ENCODE measurements around the gene GJA4. TPM values are rescaled to one million over a fixed set of nuclear protein-coding genes. Genes with fewer than 3 reads are reported as not detected.

GJA4 gene
- total RNA-seq, 2 donors from 2014 or later, result not detected

- Mint-ChIP-seq H3K4me1 (no peaks in the 10 kb centered on the region), H3K9me3 (peaks cover 3% of the 10 kb centered on the region), H3K4me3 (no peak overlapping the region), H3K36me3 (ENCODE audit: low read depth) (no peaks in the 10 kb centered on the region), H3K27ac (no peak overlapping the region), H3K27me3 (no peaks in the 10 kb centered on the region)
- no peak for ATAC-seq (replicated peaks)
Measured at GRCh38 chr1:34825455-34826091, 32.8 kb downstream of the GJA4 start.

DNA sequence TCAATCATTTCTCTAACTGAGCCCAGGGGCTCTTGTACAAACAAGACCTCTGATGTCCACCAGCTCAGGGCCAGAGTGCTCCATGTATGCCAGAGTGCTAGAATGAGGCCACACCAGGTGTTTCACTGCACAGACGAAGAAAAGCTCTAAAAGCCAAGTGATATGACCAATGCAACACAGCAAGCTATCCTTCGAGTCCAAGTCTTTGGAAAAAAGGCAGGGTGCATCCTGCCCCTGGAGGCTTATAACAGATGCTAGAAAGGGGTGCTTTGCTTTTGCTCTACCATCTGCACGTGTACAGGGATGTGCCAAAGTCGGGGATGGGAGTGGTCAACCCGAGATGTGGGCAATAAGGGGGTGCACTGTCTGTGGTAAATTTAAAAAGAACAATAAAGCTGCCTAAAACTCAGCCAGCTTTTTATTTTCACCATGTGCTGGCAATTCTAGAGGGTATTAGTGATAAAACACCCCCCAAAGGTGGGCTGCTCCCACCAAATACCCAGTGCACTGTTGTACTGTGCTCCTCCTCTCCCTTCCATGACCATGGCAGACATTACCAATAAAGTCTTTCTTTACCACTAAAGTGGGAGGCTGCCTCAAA lies 34.6 kb downstream of the GJA4 start:
- no peaks in the 10 kb centered on the region for H3K36me3 Mint-ChIP-seq (ENCODE audit: low read depth)
- H3K4me3 Mint-ChIP-seq, result no peak overlapping the region
- no peak for ATAC-seq (replicated peaks)
- peaks cover 3% of the 10 kb centered on the region for H3K9me3 Mint-ChIP-seq
- H3K27ac Mint-ChIP-seq, result no peak overlapping the region
- no peaks in the 10 kb centered on the region for H3K4me1 Mint-ChIP-seq
- no peaks in the 10 kb centered on the region for H3K27me3 Mint-ChIP-seq

DNA sequence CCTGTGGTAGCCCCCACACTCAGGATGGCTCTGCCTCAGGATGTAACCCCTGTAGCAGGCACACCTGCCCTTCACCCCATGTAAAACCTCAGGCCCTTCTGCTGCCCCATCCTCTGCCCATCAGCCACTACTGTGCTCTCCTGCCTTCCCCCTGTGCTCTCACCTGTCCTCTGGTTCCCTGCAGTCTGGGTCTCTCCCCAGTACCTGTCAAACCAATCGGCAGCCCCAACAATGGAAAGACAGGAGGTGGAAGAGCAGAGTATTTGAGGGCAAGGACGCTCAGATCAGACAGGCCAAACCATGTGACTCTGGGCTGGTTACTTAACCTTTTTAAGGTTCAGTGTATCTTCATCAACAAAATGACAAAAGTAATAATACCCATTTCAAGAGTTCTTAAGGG lies 35.8 kb downstream of the GJA4 start:
- H3K27me3 Mint-ChIP-seq, result no peaks in the 10 kb centered on the region
- no peak overlapping the region for H3K27ac Mint-ChIP-seq
- no peaks in the 10 kb centered on the region for H3K4me1 Mint-ChIP-seq
- H3K36me3 Mint-ChIP-seq (ENCODE audit: low read depth), result no peaks in the 10 kb centered on the region
- ATAC-seq (replicated peaks), result no peak
- no peak overlapping the region for H3K4me3 Mint-ChIP-seq
- H3K9me3 Mint-ChIP-seq, result peaks cover 3% of the 10 kb centered on the region

DNA sequence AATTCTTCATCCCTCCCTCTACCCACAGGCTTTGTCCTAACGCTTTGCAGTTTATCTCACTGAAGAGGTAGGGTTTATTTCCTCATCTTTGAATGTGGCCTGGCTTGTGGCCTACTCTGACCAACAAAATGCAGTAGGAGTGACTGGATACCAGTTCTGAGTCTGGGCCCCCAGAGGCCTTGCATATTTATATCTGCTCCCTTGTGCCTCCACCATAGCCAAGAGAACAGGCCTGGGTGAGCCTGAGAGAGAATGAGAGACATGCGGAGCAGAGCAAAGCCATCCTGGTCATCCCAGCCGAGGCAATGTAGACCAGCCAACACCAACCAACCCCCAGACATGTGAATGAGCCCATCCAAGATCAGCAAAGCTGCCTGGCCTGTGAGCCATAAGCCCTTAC lies 36.5 kb downstream of the GJA4 start:
- Mint-ChIP-seq H3K9me3 (no peaks in the 10 kb centered on the region), H3K36me3 (ENCODE audit: low read depth) (no peaks in the 10 kb centered on the region), H3K27ac (no peak overlapping the region), H3K4me1 (no peaks in the 10 kb centered on the region), H3K4me3 (no peak overlapping the region), H3K27me3 (no peaks in the 10 kb centered on the region)
- ATAC-seq (replicated peaks), result no peak

DNA sequence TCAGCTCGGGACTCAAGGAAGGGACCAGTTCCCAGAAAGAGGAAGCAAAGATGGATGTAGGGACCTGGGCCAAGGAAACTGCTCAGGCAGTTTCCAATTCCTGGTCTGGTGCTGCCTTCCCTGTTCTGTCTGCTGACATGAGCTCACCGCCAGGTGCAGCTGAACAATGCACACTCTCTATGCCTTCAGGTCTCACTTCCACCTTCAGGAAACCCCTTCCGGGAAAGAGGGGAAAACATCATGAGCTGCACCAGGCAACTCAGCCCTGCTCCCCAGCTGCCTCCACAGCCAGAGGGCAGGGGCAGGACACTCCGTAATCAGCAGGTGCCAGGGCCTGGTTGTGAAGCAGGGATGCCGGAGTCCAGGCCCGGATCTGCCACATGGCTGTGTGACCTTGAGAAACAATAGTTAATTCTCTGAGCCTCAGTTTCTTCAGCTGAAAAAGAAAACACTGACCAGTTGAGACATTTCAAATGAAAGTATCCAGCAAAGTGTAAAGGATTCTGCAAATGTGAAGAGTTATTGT lies 39.0 kb downstream of the GJA4 start:
- H3K4me3 Mint-ChIP-seq, result no peak overlapping the region
- ATAC-seq (replicated peaks), result no peak
- no peaks in the 10 kb centered on the region for H3K4me1 Mint-ChIP-seq
- no peaks in the 10 kb centered on the region for H3K9me3 Mint-ChIP-seq
- peaks cover 5% of the 10 kb centered on the region for H3K36me3 Mint-ChIP-seq (ENCODE audit: low read depth)
- H3K27ac Mint-ChIP-seq, result no peak overlapping the region
- no peaks in the 10 kb centered on the region for H3K27me3 Mint-ChIP-seq

- no peak for ATAC-seq (replicated peaks)
- no peak overlapping the region for H3K4me3 Mint-ChIP-seq
Measured at GRCh38 chr1:34833711-34834110, 40.9 kb downstream of the GJA4 start.

DNA sequence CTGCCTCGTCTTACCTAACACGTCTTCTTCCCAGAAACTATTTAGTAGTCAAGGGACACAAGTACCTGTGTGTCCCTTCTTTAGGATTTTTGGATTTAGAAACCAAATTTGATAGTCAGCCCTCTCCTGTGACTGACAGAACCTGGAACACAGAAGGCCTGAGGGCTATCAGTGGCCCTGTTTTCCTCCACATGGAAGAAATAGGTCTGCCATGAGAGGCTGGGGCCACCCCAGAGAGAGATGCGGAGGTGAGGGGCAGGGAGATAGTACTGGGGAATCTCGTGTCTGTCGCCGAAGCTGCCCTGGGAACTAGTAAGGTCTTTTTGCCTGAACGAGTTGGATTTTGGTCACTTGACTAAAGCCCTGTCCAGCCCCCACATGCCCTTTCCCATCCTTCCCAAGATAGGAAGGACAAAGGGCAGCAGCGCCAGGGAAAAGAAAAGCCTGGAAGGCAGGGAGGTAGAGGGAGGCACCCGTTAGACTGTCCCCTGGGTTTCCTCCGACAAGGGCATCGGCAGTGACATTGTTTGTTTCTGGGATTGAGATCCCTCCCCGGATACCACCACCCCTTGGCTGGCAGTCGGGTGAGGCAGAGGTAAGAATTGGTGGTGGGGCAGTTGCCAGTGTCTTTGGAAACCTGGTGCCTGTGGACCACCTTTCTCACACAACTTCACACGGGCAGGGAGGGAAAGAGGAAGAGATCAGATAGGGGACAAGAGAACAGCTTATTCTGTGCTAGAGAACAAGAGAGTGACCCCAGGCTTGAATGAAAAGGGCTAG lies 46.9 kb downstream of the GJA4 start:
- H3K27me3 Mint-ChIP-seq, result no peaks in the 10 kb centered on the region
- no peak for ATAC-seq (replicated peaks)
- no peaks in the 10 kb centered on the region for H3K9me3 Mint-ChIP-seq

More at GRCh38 chr1:34833711-34834110, 40.9 kb downstream of the GJA4 start:
- Mint-ChIP-seq H3K9me3 (no peaks in the 10 kb centered on the region), H3K4me1 (no peaks in the 10 kb centered on the region), H3K36me3 (ENCODE audit: low read depth) (peaks cover 5% of the 10 kb centered on the region), H3K27ac (no peak overlapping the region), H3K27me3 (no peaks in the 10 kb centered on the region)

GRCh38 chr1:34840426-34840825 lies 47.6 kb downstream of the GJA4 start:
- H3K27ac Mint-ChIP-seq, result no peak overlapping the region
- ATAC-seq (replicated peaks), result no peak
- peaks cover 4% of the 10 kb centered on the region for H3K4me1 Mint-ChIP-seq
- no peaks in the 10 kb centered on the region for H3K9me3 Mint-ChIP-seq
- peaks cover under 1% of the 10 kb centered on the region for H3K36me3 Mint-ChIP-seq (ENCODE audit: low read depth)
- H3K4me3 Mint-ChIP-seq, result no peak overlapping the region
- H3K27me3 Mint-ChIP-seq, result no peaks in the 10 kb centered on the region

More for the DNA sequence above, 46.9 kb downstream of the GJA4 start:
- no peak overlapping the region for H3K27ac Mint-ChIP-seq
- peaks cover 5% of the 10 kb centered on the region for H3K36me3 Mint-ChIP-seq (ENCODE audit: low read depth)
- peaks cover 4% of the 10 kb centered on the region for H3K4me1 Mint-ChIP-seq
- H3K4me3 Mint-ChIP-seq, result no peak overlapping the region

DNA sequence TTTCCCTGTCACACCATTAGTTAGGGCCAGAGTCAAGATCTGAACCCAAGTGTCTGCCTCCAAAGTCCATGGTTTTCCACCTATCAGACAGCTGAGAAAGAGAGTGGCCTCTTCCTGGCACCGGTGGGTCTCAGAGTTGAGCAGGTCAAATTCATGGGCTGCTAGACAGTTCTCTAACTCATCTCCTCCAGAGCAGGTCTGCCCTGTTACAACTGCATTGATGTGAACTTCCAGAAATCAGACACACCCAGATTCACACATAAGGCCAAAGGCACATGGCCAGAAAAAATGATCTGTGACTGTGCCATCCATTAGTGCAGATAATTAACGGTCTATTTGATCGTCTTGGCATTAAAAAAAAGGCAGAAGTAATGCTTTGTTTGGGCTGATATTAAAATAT lies 49.3 kb downstream of the GJA4 start:
- no peak overlapping the region for H3K27ac Mint-ChIP-seq
- H3K27me3 Mint-ChIP-seq, result no peaks in the 10 kb centered on the region
- no peak for ATAC-seq (replicated peaks)
- no peaks in the 10 kb centered on the region for H3K36me3 Mint-ChIP-seq (ENCODE audit: low read depth)
- peaks cover 4% of the 10 kb centered on the region for H3K4me1 Mint-ChIP-seq
- H3K9me3 Mint-ChIP-seq, result no peaks in the 10 kb centered on the region
- H3K4me3 Mint-ChIP-seq, result no peak overlapping the region

GRCh38 chr1:34842952-34843371 lies 50.2 kb downstream of the GJA4 start:
- no peak overlapping the region for H3K27ac Mint-ChIP-seq
- no peaks in the 10 kb centered on the region for H3K27me3 Mint-ChIP-seq
- no peak overlapping the region for H3K4me3 Mint-ChIP-seq
- ATAC-seq (replicated peaks), result no peak
- H3K9me3 Mint-ChIP-seq, result no peaks in the 10 kb centered on the region
- peaks cover 4% of the 10 kb centered on the region for H3K4me1 Mint-ChIP-seq
- H3K36me3 Mint-ChIP-seq (ENCODE audit: low read depth), result no peaks in the 10 kb centered on the region

- Mint-ChIP-seq H3K9me3 (no peaks in the 10 kb centered on the region), H3K27ac (peak overlapping the region; percentile 35), H3K4me1 (peaks cover 8% of the 10 kb centered on the region), H3K4me3 (no peak overlapping the region), H3K27me3 (no peaks in the 10 kb centered on the region), H3K36me3 (ENCODE audit: low read depth) (peaks cover 5% of the 10 kb centered on the region)
- ATAC-seq (replicated peaks), result no peak
Measured at GRCh38 chr1:34843392-34844251, 50.8 kb downstream of the GJA4 start.

GRCh38 chr1:34844252-34844634 lies 51.4 kb downstream of the GJA4 start:
- no peaks in the 10 kb centered on the region for H3K9me3 Mint-ChIP-seq
- H3K27ac Mint-ChIP-seq, result no peak overlapping the region
- H3K4me1 Mint-ChIP-seq, result peaks cover 13% of the 10 kb centered on the region
- ATAC-seq (replicated peaks), result no peak
- peaks cover 11% of the 10 kb centered on the region for H3K36me3 Mint-ChIP-seq (ENCODE audit: low read depth)
- H3K27me3 Mint-ChIP-seq, result no peaks in the 10 kb centered on the region
- no peak overlapping the region for H3K4me3 Mint-ChIP-seq

Measured in activated T-helper 17 cell treated with anti-CD3 and anti-CD28 coated beads, Interleukin-2, amount 50 U/mL, for 72 hours (primary cell).